HCT116 (cell line): ENCODE measurements around the gene GGT6. TPM values are rescaled to one million over a fixed set of nuclear protein-coding genes. Genes with fewer than 3 reads are reported as not detected.

ENCODE experiments used
- ATAC-seq: fragments of 200-7000 bp; cut with Tn5 transposase; 2 replicates; pipeline ENCODE4 v1.9.1; 2020; ENCODE audit warnings: mild to moderate bottlenecking, moderate library complexity
- BruUV-seq: library from RNA; stranded (reverse); fragments of 400-500 nt; replicated peaks from 2 replicates; lab custom pipeline; 2021; lab: Mats Ljungman, UMichigan
- CTCF ChIA-PET: fragments of 300-600 bp; sonication (Branson Sonifier 250); formaldehyde crosslinking; loops from one replicate; lab custom pipeline; 2021; ENCODE audit warnings: antibody characterized with exemption; lab: Charles Lee
- POLR2A ChIA-PET: fragments of 300-600, 350-600 bp; sonication (Branson Sonifier 250); formaldehyde crosslinking; loops from one replicate; lab custom pipeline; 2021; ENCODE audit warnings: antibody characterized with exemption; lab: Charles Lee
- RAD21 ChIA-PET, 2 experiments: fragments of 300-600 bp; sonication (Branson Sonifier 250); formaldehyde crosslinking; loops; one replicate each; lab custom pipeline; 2023; ENCODE audit warnings: low total read pairs in 2 of 2; ENCODE audit not compliant: uncharacterized antibody in 2 of 2, unreplicated experiment in 2 of 2, low non-redundant PET in 1 of 2; lab: Charles Lee
- DNase-seq: peaks from one replicate; pipeline ENCODE4 v3.0.0-alpha.2; 2010; ENCODE audit warnings: low read depth, low spot score
- H2AFZ ChIP-seq: fragments of 200-600 bp; shearing (Covaris generic), sonication (generic); 2 replicates; pipeline ENCODE4 v1.6.1; 2017; ENCODE audit warnings: low read depth, mixed run types, mixed read lengths, antibody characterized with exemption, low read length; ENCODE audit not compliant: poor library complexity, severe bottlenecking
- H3K27ac ChIP-seq: 2 replicates; pipeline ENCODE4 v1.5.1; 2012; ENCODE audit warnings: low read depth, low read length
- H3K27me3 ChIP-seq: fragments of 200-600 bp; sonication (generic); 2 replicates; pipeline ENCODE4 v1.6.1; 2016; ENCODE audit warnings: mixed run types, low read length, mixed read lengths; ENCODE audit not compliant: insufficient read depth
- H3K36me3 ChIP-seq, 2 experiments: fragments of 200-500 bp in 1 of 2; fragments of 200-600 bp in 1 of 2; sonication (Bioruptor generic) in 1 of 2; sonication (generic) in 1 of 2; 2 replicates each; pipeline versions ENCODE4 v1.5.1 to v1.6.1; 2014 to 2016; ENCODE audit warnings: low read length in 2 of 2, inconsistent platforms in 1 of 2, mixed read lengths in 1 of 2, mixed run types in 1 of 2; ENCODE audit not compliant: insufficient read depth in 2 of 2, control insufficient read depth in 1 of 2
- H3K4me1 ChIP-seq, 2 experiments: fragments of 200-600 bp in 1 of 2; sonication (generic) in 1 of 2; 2 replicates each; pipeline versions ENCODE4 v1.5.1 to v1.6.1; 2012 to 2017; ENCODE audit warnings: low read length in 2 of 2, inconsistent platforms in 1 of 2, mild to moderate bottlenecking in 1 of 2, mixed read lengths in 1 of 2, mixed run types in 1 of 2, moderate library complexity in 1 of 2; ENCODE audit not compliant: insufficient read depth in 2 of 2, control insufficient read depth in 1 of 2
- H3K4me2 ChIP-seq: fragments of 200-600 bp; sonication (generic); 2 replicates; pipeline ENCODE4 v1.6.1; 2017; ENCODE audit warnings: mixed run types, low read length, mixed read lengths
- H3K4me3 ChIP-seq, 2 experiments: fragments of 200-600 bp in 1 of 2; sonication (generic) in 1 of 2; replicated peaks in 1 of 2; 2 replicates each; pipeline ENCODE4 v1.5.1; 2011 to 2016; ENCODE audit warnings: low read length in 2 of 2, control low read depth in 1 of 2, low read depth in 1 of 2, mild to moderate bottlenecking in 1 of 2, mixed read lengths in 1 of 2, mixed run types in 1 of 2
- H3K79me2 ChIP-seq: fragments of 200-600 bp; sonication (generic); 2 replicates; pipeline ENCODE4 v1.6.1; 2017; ENCODE audit warnings: mild to moderate bottlenecking, mixed run types, low read length, moderate library complexity, mixed read lengths; ENCODE audit not compliant: insufficient read depth
- H3K9ac ChIP-seq: fragments of 200-600 bp; sonication (generic); 2 replicates; pipeline ENCODE4 v1.6.1; 2016; ENCODE audit warnings: low read length, mixed read lengths
- H3K9me2 ChIP-seq: fragments of 200-600 bp; sonication (generic), shearing (Covaris generic); 2 replicates; pipeline ENCODE4 v1.6.1; 2017; ENCODE audit warnings: mixed run types, mild to moderate bottlenecking, moderate library complexity; ENCODE audit not compliant: insufficient read depth
- H3K9me3 ChIP-seq, 2 experiments: fragments of 200-500 bp in 1 of 2; fragments of 200-600 bp in 1 of 2; sonication (Bioruptor generic) in 1 of 2; sonication (generic) in 1 of 2; 2 replicates each; pipeline ENCODE4 v1.6.1; 2014 to 2017; ENCODE audit warnings: low read length in 2 of 2, mixed read lengths in 2 of 2, inconsistent platforms in 1 of 2, low read depth in 1 of 2, mild to moderate bottlenecking in 1 of 2, mixed run types in 1 of 2, moderate library complexity in 1 of 2; ENCODE audit not compliant: control insufficient read depth in 1 of 2, insufficient read depth in 1 of 2
- H4K20me1 ChIP-seq: fragments of 200-600 bp; sonication (generic), shearing (Covaris generic); 2 replicates; pipeline ENCODE4 v1.6.1; 2017; ENCODE audit warnings: mixed run types, mild to moderate bottlenecking, moderate library complexity; ENCODE audit not compliant: insufficient read depth
- CEBPB ChIP-seq: IDR thresholded peaks from 2 replicates; pipeline ENCODE4 v1.6.1; 2012; ENCODE audit warnings: low read depth
- JUND ChIP-seq: IDR thresholded peaks from 2 replicates; pipeline ENCODE4 v1.6.1; 2012
- POLR2A ChIP-seq: IDR thresholded peaks from 2 replicates; pipeline ENCODE4 v1.7.0; 2011; ENCODE audit warnings: borderline replicate concordance; ENCODE audit not compliant: insufficient read depth, insufficient read length; ENCODE audit errors: extremely low read depth
- POLR2AphosphoS5 ChIP-seq: IDR thresholded peaks from 2 replicates; pipeline ENCODE4 v1.6.1; 2011; ENCODE audit warnings: mild to moderate bottlenecking, low read depth, low read length, moderate library complexity
- SIN3A ChIP-seq: IDR thresholded peaks from 2 replicates; pipeline ENCODE4 v1.6.1; 2012; ENCODE audit warnings: low read depth
- SRF ChIP-seq: IDR thresholded peaks from 2 replicates; pipeline ENCODE4 v1.6.1; 2012; ENCODE audit warnings: low read depth
- TCF7L2 ChIP-seq: IDR thresholded peaks from 2 replicates; pipeline ENCODE4 v1.7.0; 2011; ENCODE audit warnings: borderline replicate concordance, inconsistent platforms; ENCODE audit not compliant: insufficient read depth, insufficient read length; ENCODE audit errors: extremely low read depth
- ZBTB33 ChIP-seq: IDR thresholded peaks from 2 replicates; pipeline ENCODE4 v1.6.1; 2011; ENCODE audit warnings: mild to moderate bottlenecking, low read length, moderate library complexity; ENCODE audit not compliant: insufficient replicate concordance; ENCODE audit errors: extremely low read depth
- ZNF274 ChIP-seq: fragments of 200-500 bp; sonication (Bioruptor generic); IDR thresholded peaks from 2 replicates; pipeline ENCODE4 v1.6.1; 2014; ENCODE audit warnings: mild to moderate bottlenecking, low read depth, low read length, inconsistent platforms
- intact Hi-C: fragments of 100-400 bp; cut with micrococcal nuclease; formaldehyde crosslinking; loops from 2 replicates; pipeline ENCODE4 v1.10.0; 2022
- total RNA-seq: library from RNA; stranded (reverse); gene quantifications from one replicate; pipeline ENCODE4 v1.2.1, GENCODE V29; 2021; ENCODE audit not compliant: unreplicated experiment

GGT6 gene
- total RNA-seq, 1 experiment from 2014 or later = 0.10 TPM

- no peak for TF ChIP-seq SIN3A
- no peak for TF ChIP-seq POLR2AphosphoS5
- TF ChIP-seq, all 23 proteins: peak for 0
Measured at GRCh38 chr17:4553669-4554068, 6.7 kb downstream of the GGT6 start (continued).

GRCh38 chr17:4551796-4552525 lies 8.4 kb downstream of the GGT6 start:
- Histone ChIP-seq H3K27me3 (no peaks in the 10 kb centered on the region), H4K20me1 (peaks cover 3% of the 10 kb centered on the region; the same call in 1 of the 2 replicates), H3K36me3 (peaks cover 36 to 75% of the 10 kb centered on the region in 2 experiments), H3K9ac (no peak overlapping the region), H3K4me1 (peaks cover 6 to 23% of the 10 kb centered on the region in 2 experiments; a peak in 3 of 4 replicates), H3K4me2 (no peak overlapping the region), H3K79me2 (peaks cover 85% of the 10 kb centered on the region), H3K9me3 (no peaks in the 10 kb centered on the region), H3K4me3 (no peak overlapping the region), H3K27ac (no peak overlapping the region), H3K9me2 (no peaks in the 10 kb centered on the region), H2AFZ (no peak overlapping the region)
- DNase-seq = no peak
- no peak for TF ChIP-seq POLR2A
- TF ChIP-seq TCF7L2 = no peak
- TF ChIP-seq ZNF274 = no peak
- no peak for TF ChIP-seq SRF
- TF ChIP-seq CEBPB = no peak
- no peak for TF ChIP-seq JUND
- no peak for TF ChIP-seq ZBTB33
- ChIA-PET POLR2A (no interaction called here), RAD21 (no interaction called here), CTCF (no interaction called here)
- no peak for ATAC-seq
- no TSS peak for BruUV-seq
- intact Hi-C loops = no loop called here
